ENCODE measurements around the gene MMP17. TPM values are rescaled to one million over a fixed set of nuclear protein-coding genes. Genes with fewer than 3 reads are reported as not detected.

MMP17 gene
- total and polyA plus RNA-seq, 2 donors (not counting 1 experiment from before 2014, with no cell fraction given) = 14.8 to 140 TPM

DNA sequence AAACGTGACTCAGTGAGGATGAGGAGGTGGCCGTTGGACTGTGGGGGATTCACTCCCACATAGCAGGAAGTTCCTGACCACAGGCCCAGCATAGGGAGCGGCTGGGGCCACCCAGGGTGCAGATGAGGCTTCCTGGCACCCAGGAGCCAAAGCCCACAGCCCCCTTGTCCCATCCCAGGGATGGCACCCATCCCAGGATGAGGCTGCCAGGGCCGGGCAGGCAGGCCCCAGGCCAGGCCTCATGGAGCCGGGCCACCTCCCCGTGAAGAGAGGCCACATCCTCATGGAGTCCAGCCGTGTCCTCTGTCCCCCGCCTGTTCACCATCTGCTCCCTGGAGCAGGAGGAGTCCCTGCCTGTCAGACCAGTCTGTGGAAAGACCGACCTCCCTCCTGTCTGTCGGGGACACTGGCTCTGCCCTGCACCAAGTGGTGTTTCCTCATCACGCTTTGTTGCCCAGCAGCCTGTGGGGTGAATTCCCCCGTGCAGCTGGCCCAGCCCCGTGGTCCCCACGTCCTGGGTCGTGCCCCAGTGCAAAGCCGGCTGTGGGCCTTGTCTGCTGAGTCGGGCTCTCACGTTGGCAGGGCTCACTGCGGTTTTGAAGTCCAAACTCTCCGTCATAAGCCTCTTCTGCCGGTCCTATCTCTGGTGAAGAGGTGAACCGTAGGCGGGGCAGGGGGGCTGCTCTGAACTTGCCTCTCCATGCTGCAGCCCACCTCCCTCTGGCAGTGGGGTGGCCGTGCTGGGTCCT is 24.5 kb downstream of the MMP17 start:
- Mint-ChIP-seq H3K4me3 (peak overlapping the region; percentile 56), H3K27ac (peak overlapping the region; percentile 78), H3K4me1 (peaks cover 20% of the 10 kb centered on the region), H3K9me3 (ENCODE audit: insufficient read depth) (no peaks in the 10 kb centered on the region), H3K27me3 (peaks cover 6% of the 10 kb centered on the region)
- no peak overlapping the region for H2AFZ ChIP-seq (ENCODE audit: insufficient read depth, low read depth, low read length, poor library complexity, severe bottlenecking)
- CTCF ChIA-PET = interaction anchor here (1.5 kb wide), 1 partner anchor 22 kb away, joined by 3 read pairs; no protein-coding TSS in a partner anchor
- 28% methylated on average over 24 of the region's 24 CpGs for WGBS (ENCODE audit: insufficient coverage)
- H3K27ac ChIP-seq (ENCODE audit: low read length in 2 of 2) = peak overlapping the region in 1 of 2 donors; percentile 19
- H3K4me3 ChIP-seq (ENCODE audit: control extremely low read depth in 1 of 5, extremely low read depth in 1 of 5, insufficient read depth in 1 of 5, low read depth in 2 of 5, low read length in 4 of 5) = no peak overlapping the region
- H3K4me1 ChIP-seq (ENCODE audit: control insufficient read depth in 2 of 2, insufficient read depth in 2 of 2, low read length in 2 of 2) = peaks cover 18 to 19% of the 10 kb centered on the region in 2 donors
- ATAC-seq (ENCODE audit: low read depth) (peak; percentile 81), DNase-seq (peak; percentile 70)
- POLR2A ChIA-PET = interaction anchor here (0.6 kb wide), 1 partner anchor 76 kb away, joined by 5 read pairs; no protein-coding TSS in a partner anchor
- peaks cover 0 to 6% (median 0%) of the 10 kb centered on the region in 4 experiments for H3K27me3 ChIP-seq (replicated peaks in 1 of 4; ENCODE audit: control extremely low read depth in 1 of 4, control insufficient read depth in 3 of 4, insufficient read depth in 4 of 4, low read length in 3 of 4)
- no peaks in the 10 kb centered on the region for H3K79me2 ChIP-seq (ENCODE audit: control insufficient read depth, insufficient read depth, low read length)
- peak overlapping the region; percentile 43 for H3K4me2 ChIP-seq (replicated peaks; ENCODE audit: low read depth, low read length, poor library complexity, severe bottlenecking)
- intact Hi-C loops (cut with micrococcal nuclease) = loop anchor here (2.0 kb wide), 1 partner anchor 96 kb away; the partner anchor contains the start of gene EP400
- no peak overlapping the region for H3K9ac ChIP-seq (ENCODE audit: low read length)
- H3K36me3 ChIP-seq (replicated peaks in 1 of 2; ENCODE audit: control extremely low read depth in 1 of 2, control insufficient read depth in 1 of 2, extremely low read depth in 1 of 2, insufficient read depth in 2 of 2, low read length in 1 of 2) = no peaks in the 10 kb centered on the region
- H3K9me3 ChIP-seq (ENCODE audit: control extremely low read depth in 1 of 3, control insufficient read depth in 2 of 3, insufficient read depth in 1 of 3, low read length in 2 of 3) = no peaks in the 10 kb centered on the region
- no peaks in the 10 kb centered on the region for H4K20me1 ChIP-seq (ENCODE audit: control insufficient read depth, insufficient read depth, low read length, poor library complexity, severe bottlenecking)
- no peak for TF ChIP-seq EZH2 (IDR thresholded peaks at IDR 0.05; ENCODE audit: borderline replicate concordance, insufficient read depth, low read depth, low read length, poor library complexity, severe bottlenecking)
- TF ChIP-seq, protein P1, sequence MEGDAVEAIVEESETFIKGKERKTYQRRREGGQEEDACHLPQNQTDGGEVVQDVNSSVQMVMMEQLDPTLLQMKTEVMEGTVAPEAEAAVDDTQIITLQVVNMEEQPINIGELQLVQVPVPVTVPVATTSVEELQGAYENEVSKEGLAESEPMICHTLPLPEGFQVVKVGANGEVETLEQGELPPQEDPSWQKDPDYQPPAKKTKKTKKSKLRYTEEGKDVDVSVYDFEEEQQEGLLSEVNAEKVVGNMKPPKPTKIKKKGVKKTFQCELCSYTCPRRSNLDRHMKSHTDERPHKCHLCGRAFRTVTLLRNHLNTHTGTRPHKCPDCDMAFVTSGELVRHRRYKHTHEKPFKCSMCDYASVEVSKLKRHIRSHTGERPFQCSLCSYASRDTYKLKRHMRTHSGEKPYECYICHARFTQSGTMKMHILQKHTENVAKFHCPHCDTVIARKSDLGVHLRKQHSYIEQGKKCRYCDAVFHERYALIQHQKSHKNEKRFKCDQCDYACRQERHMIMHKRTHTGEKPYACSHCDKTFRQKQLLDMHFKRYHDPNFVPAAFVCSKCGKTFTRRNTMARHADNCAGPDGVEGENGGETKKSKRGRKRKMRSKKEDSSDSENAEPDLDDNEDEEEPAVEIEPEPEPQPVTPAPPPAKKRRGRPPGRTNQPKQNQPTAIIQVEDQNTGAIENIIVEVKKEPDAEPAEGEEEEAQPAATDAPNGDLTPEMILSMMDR (IDR thresholded peaks at IDR 0.05) = no peak
